Endothelial cell of umbilical vein (primary cell): ENCODE results near the gene KPNB1. TPM values are rescaled to one million over a fixed set of nuclear protein-coding genes. Genes with fewer than 3 reads are reported as not detected.

Source experiments
- BruUV-seq: library from RNA; stranded (reverse); fragments of 400-500 nt; replicated peaks from 2 replicates; lab custom pipeline; 2021; lab: Mats Ljungman, UMichigan
- CTCF ChIA-PET: fragments of 300-600, 350-600 bp; sonication (Branson Sonifier 250); formaldehyde crosslinking; loops from one replicate; lab custom pipeline; 2021; ENCODE audit warnings: antibody characterized with exemption, inconsistent platforms; lab: Charles Lee
- POLR2A ChIA-PET: fragments of 300-600, 350-600 bp; sonication (Branson Sonifier 250); formaldehyde crosslinking; loops from one replicate; lab custom pipeline; 2021; ENCODE audit warnings: antibody characterized with exemption, inconsistent platforms; lab: Charles Lee
- DNase-seq: peaks from one replicate; pipeline ENCODE4 v3.0.0-alpha.2; 2011; ENCODE audit warnings: low read depth, low spot score
- FAIRE-seq: peaks from 2 replicates; lab custom pipeline; 2011; peaks lifted over from hg19 to GRCh38; lab: Jason Lieb, UNC
- H2AFZ ChIP-seq: 2 replicates; pipeline ENCODE4 v1.6.0; 2012; ENCODE audit warnings: low read depth, low read length, control low read depth, inconsistent platforms
- H3K27ac ChIP-seq: 2 replicates; pipeline ENCODE4 v1.5.1; 2011; ENCODE audit warnings: low read depth, mild to moderate bottlenecking, control low read depth, low read length, moderate library complexity; ENCODE audit not compliant: insufficient read depth
- H3K27me3 ChIP-seq, 2 experiments: 2 replicates each; pipeline versions ENCODE4 v1.6.0 to v1.6.1; 2011; ENCODE audit warnings: low read length in 2 of 2, mixed read lengths in 1 of 2; ENCODE audit not compliant: control insufficient read depth in 2 of 2, insufficient read depth in 2 of 2
- H3K36me3 ChIP-seq, 2 experiments: 2 replicates in 1 of 2; 3 replicates in 1 of 2; pipeline ENCODE4 v1.5.1; 2011; ENCODE audit warnings: low read length in 2 of 2, mild to moderate bottlenecking in 1 of 2, moderate library complexity in 1 of 2; ENCODE audit not compliant: control insufficient read depth in 2 of 2, insufficient read depth in 2 of 2; ENCODE audit errors: extremely low read depth in 1 of 2
- H3K4me1 ChIP-seq: 3 replicates; pipeline ENCODE4 v1.5.1; 2011; ENCODE audit warnings: mild to moderate bottlenecking, low read length; ENCODE audit not compliant: control insufficient read depth, insufficient read depth; ENCODE audit errors: extremely low read depth
- H3K4me2 ChIP-seq: 2 replicates; pipeline ENCODE4 v1.6.1; 2011; ENCODE audit warnings: low read length, control low read depth, mixed read lengths; ENCODE audit not compliant: insufficient read depth
- H3K4me3 ChIP-seq, 3 experiments: fragments of 200-600 bp in 1 of 3; sonication (generic), shearing (Covaris generic) in 1 of 3; replicated peaks in 1 of 3; 2 replicates each; pipeline ENCODE4 v1.5.1; 2011 to 2016; ENCODE audit warnings: control low read depth in 3 of 3, low read length in 3 of 3, mild to moderate bottlenecking in 2 of 3, inconsistent platforms in 1 of 3, low read depth in 1 of 3, moderate library complexity in 1 of 3; ENCODE audit not compliant: insufficient read depth in 1 of 3
- H3K79me2 ChIP-seq: 2 replicates; pipeline ENCODE4 v1.6.0; 2012; ENCODE audit warnings: low read length, inconsistent platforms; ENCODE audit not compliant: control insufficient read depth, insufficient read depth
- H3K9ac ChIP-seq: replicated peaks from 2 replicates; pipeline ENCODE3; 2011; ENCODE audit warnings: low read length, control low read depth; ENCODE audit not compliant: insufficient read depth; ENCODE audit errors: extremely low read depth
- H3K9me1 ChIP-seq: replicated peaks from 3 replicates; pipeline ENCODE4 v1.6.0; 2011; ENCODE audit warnings: mild to moderate bottlenecking, low read length; ENCODE audit not compliant: control insufficient read depth, insufficient read depth; ENCODE audit errors: extremely low read depth
- H3K9me3 ChIP-seq: replicated peaks from 2 replicates; pipeline ENCODE4 v1.5.1; 2012; ENCODE audit warnings: low read length, inconsistent platforms; ENCODE audit not compliant: control insufficient read depth, insufficient read depth
- H4K20me1 ChIP-seq: replicated peaks from 2 replicates; pipeline ENCODE3; 2011; ENCODE audit warnings: mild to moderate bottlenecking, low read length; ENCODE audit not compliant: control insufficient read depth, insufficient read depth; ENCODE audit errors: extremely low read depth
- EZH2 ChIP-seq: IDR thresholded peaks from 2 replicates; pipeline ENCODE4 v1.6.1; 2012; ENCODE audit warnings: borderline replicate concordance, low read depth, mild to moderate bottlenecking, moderate library complexity, low read length, inconsistent platforms; ENCODE audit not compliant: severe bottlenecking
- FOS ChIP-seq: IDR thresholded peaks from 2 replicates; pipeline ENCODE4 v1.6.1; 2011; ENCODE audit warnings: mild to moderate bottlenecking, low read length, moderate library complexity, borderline replicate concordance; ENCODE audit not compliant: insufficient read depth
- GATA2 ChIP-seq: IDR thresholded peaks from 2 replicates; pipeline ENCODE4 v1.7.0; 2011; ENCODE audit warnings: low read depth, mild to moderate bottlenecking, moderate library complexity, mixed read lengths, low read length; ENCODE audit not compliant: insufficient read length, insufficient read depth
- JUN ChIP-seq: IDR thresholded peaks from 2 replicates; pipeline ENCODE4 v1.6.1; 2011; ENCODE audit warnings: borderline replicate concordance, low read depth; ENCODE audit not compliant: insufficient read length, insufficient read depth
- MYC ChIP-seq: IDR thresholded peaks from one replicate; pipeline ENCODE4 v1.6.1; 2011; ENCODE audit warnings: mild to moderate bottlenecking, low read depth, low read length
- POLR2A ChIP-seq: IDR thresholded peaks from 2 replicates; pipeline ENCODE4 v1.6.1; 2012; ENCODE audit warnings: low read depth, mild to moderate bottlenecking, control low read depth, low read length
- POLR2AphosphoS5 ChIP-seq: IDR thresholded peaks from 2 replicates; pipeline ENCODE4 v1.6.1; 2012; ENCODE audit warnings: low read depth, mild to moderate bottlenecking, control low read depth, low read length, moderate library complexity; ENCODE audit not compliant: insufficient read depth
- dilution Hi-C: fragments of 300-500 bp; cut with MboI; formaldehyde crosslinking; loops from one replicate; pipeline ENCODE4 v1.15.0; 2019; ENCODE audit warnings: low sequenced_read_pairs; ENCODE audit not compliant: extremely low pct_ligation_motif_present
- intact Hi-C: fragments of 100-400 bp; cut with micrococcal nuclease; formaldehyde crosslinking; loops from one replicate; pipeline ENCODE4 v1.10.0; 2022
- polyA plus RNA-seq, 4 experiments: library from polyadenylated mRNA; depleted of rRNA in 3 of 4; stranded (reverse) in 3 of 4; unstranded in 1 of 4; fragments of >200 nt; gene quantifications; 2 replicates each; pipeline versions ENCODE4 v1.2.1 to v1.2.3, GENCODE V29; 2011 to 2012; ENCODE audit warnings: missing spikeins in 1 of 4
- total RNA-seq: library from RNA; stranded (reverse); gene quantifications from 2 replicates; pipeline ENCODE4 v1.2.3, GENCODE V29; 2021
- TF ChIP-seq, protein P1 (sequence below), 2 donors: IDR thresholded peaks; 1 replicate in 1 of 2; 2 replicates in 1 of 2; pipeline ENCODE4 v1.5.1; 2011; ENCODE audit warnings: low read length in 2 of 2, mild to moderate bottlenecking in 2 of 2, moderate library complexity in 2 of 2, control low read depth in 1 of 2, inconsistent platforms in 1 of 2, low read depth in 1 of 2; ENCODE audit not compliant: insufficient read depth in 1 of 2; ENCODE audit errors: extremely low read depth in 1 of 2
- TF ChIP-seq, protein P2 (sequence below): IDR thresholded peaks from 2 replicates; pipeline ENCODE4 v1.6.1; 2011; ENCODE audit not compliant: insufficient read depth, insufficient read length

The KPNB1 gene
- total and polyA plus RNA-seq, 2 donors (not counting 3 experiments of a cell fraction or from before 2014, with no cell fraction given) = 119 to 495 TPM

DNA sequence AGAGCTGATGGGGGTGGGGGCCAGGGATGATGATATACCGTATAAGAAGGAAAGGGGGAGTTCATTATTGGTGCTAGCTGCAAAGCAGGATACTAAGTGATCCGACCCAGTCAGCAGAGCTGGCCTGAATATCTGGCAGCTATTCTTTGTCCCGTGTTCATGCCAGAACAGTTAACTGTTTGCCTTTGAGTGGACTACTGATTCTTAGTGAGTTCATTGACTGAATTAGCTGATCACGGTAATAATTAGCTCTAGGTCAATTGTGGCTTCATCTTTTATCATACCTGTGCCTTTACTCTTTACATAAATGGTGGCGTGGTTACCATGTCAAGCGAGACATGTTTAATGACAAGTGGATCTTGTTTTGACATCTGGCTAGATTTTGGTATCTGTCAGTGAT is 5.3 kb downstream of the KPNB1 start:
- Histone ChIP-seq H3K4me1 (peaks cover 30% of the 10 kb centered on the region), H4K20me1 (peaks cover 21% of the 10 kb centered on the region), H3K9me3 (no peaks in the 10 kb centered on the region), H3K27ac (no peak overlapping the region), H3K36me3 (peaks cover 37 to 41% of the 10 kb centered on the region in 2 experiments), H3K79me2 (peaks cover 87% of the 10 kb centered on the region), H3K9ac (no peak overlapping the region), H3K4me3 (no peak overlapping the region), H2AFZ (no peak overlapping the region), H3K27me3 (no peaks in the 10 kb centered on the region), H3K4me2 (peak overlapping the region; percentile 5), H3K9me1 (no peaks in the 10 kb centered on the region)
- intact Hi-C loops = loop anchor here (5.0 kb wide), 1 partner anchor 32 kb away; no protein-coding TSS in a partner anchor
- FAIRE-seq (no peak), DNase-seq (no peak)
- POLR2A ChIA-PET = interaction anchor here (1.0 kb wide), 1 partner anchor 9 kb away, joined by 4 read pairs; no protein-coding TSS in a partner anchor
- TF ChIP-seq MYC (no peak), JUN (no peak), EZH2 (no peak), POLR2AphosphoS5 (no peak), GATA2 (no peak), POLR2A (no peak), FOS (no peak)
- TF ChIP-seq, protein P1, sequence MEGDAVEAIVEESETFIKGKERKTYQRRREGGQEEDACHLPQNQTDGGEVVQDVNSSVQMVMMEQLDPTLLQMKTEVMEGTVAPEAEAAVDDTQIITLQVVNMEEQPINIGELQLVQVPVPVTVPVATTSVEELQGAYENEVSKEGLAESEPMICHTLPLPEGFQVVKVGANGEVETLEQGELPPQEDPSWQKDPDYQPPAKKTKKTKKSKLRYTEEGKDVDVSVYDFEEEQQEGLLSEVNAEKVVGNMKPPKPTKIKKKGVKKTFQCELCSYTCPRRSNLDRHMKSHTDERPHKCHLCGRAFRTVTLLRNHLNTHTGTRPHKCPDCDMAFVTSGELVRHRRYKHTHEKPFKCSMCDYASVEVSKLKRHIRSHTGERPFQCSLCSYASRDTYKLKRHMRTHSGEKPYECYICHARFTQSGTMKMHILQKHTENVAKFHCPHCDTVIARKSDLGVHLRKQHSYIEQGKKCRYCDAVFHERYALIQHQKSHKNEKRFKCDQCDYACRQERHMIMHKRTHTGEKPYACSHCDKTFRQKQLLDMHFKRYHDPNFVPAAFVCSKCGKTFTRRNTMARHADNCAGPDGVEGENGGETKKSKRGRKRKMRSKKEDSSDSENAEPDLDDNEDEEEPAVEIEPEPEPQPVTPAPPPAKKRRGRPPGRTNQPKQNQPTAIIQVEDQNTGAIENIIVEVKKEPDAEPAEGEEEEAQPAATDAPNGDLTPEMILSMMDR (IDR thresholded peaks at IDR 0.05; ENCODE audit: extremely low read depth in 1 of 2, insufficient read depth in 1 of 2, low read depth in 1 of 2, low read length in 2 of 2) = no peak
- TF ChIP-seq, protein P2, sequence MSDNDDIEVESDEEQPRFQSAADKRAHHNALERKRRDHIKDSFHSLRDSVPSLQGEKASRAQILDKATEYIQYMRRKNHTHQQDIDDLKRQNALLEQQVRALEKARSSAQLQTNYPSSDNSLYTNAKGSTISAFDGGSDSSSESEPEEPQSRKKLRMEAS = no peak
- no TSS peak for BruUV-seq
- dilution Hi-C loops = no loop called here
- CTCF ChIA-PET = interaction anchor here (0.7 to 2.3 kb wide), 3 partner anchors 10 to 36 kb away, joined by 3 to 6 read pairs (median 6); no protein-coding TSS in a partner anchor
